Neural progenitor cell (in vitro differentiated cells): ENCODE measurements around the gene HDAC7.

Experiments
- EZH2 ChIP-seq: fragments of 200-600 bp; sonication (generic); IDR thresholded peaks from 2 replicates; pipeline ENCODE4 v1.6.1; 2017; ENCODE audit warnings: antibody characterized with exemption, mild to moderate bottlenecking, moderate library complexity
- TF ChIP-seq, protein P1 (sequence below): fragments of 200-600 bp; sonication (generic); IDR thresholded peaks from 2 replicates; pipeline ENCODE4 v1.5.1; 2017; ENCODE audit warnings: antibody characterized with exemption, mild to moderate bottlenecking

DNA sequence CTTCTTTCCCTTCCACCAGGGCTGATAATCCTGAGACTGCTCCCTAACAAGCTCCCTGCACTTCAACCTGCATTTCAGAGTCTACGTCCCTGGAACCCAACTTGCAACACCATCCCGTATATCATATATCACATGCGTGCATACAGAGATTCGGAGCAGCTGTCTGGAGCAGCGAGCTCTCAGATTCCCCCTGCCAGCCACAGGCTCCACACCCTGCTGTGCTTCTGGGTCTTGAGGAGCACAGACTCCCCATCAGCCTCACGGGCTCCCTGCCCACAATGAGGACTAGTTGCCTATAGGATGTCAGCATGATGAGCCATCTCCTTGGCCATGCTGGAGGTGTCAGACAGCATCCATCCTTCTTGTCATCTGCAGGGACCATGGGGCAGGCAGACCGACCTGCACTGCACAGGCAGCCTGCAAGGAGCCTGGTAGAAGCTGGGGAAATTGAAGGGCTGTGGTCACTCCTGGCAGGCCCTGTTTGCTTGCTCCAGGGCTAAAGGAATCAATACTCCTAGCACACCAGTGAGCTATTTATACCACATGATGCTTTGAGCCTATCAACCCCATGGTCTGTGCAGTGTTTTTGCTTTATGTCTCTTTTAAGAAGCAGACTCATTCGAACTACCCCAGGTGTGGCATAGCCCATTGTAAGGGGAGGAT is 19.6 kb upstream of the HDAC7 start:
- TF ChIP-seq, protein P1, sequence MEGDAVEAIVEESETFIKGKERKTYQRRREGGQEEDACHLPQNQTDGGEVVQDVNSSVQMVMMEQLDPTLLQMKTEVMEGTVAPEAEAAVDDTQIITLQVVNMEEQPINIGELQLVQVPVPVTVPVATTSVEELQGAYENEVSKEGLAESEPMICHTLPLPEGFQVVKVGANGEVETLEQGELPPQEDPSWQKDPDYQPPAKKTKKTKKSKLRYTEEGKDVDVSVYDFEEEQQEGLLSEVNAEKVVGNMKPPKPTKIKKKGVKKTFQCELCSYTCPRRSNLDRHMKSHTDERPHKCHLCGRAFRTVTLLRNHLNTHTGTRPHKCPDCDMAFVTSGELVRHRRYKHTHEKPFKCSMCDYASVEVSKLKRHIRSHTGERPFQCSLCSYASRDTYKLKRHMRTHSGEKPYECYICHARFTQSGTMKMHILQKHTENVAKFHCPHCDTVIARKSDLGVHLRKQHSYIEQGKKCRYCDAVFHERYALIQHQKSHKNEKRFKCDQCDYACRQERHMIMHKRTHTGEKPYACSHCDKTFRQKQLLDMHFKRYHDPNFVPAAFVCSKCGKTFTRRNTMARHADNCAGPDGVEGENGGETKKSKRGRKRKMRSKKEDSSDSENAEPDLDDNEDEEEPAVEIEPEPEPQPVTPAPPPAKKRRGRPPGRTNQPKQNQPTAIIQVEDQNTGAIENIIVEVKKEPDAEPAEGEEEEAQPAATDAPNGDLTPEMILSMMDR = no peak
- no peak for TF ChIP-seq EZH2
